GM12874 (cell line): Measurements from ENCODE around the gene ZNF280B.

Source experiments
- CTCF ChIP-seq: IDR thresholded peaks from 2 replicates; pipeline ENCODE4 v1.5.1; 2011; ENCODE audit warnings: low read depth, mild to moderate bottlenecking, control low read depth, low read length, moderate library complexity; ENCODE audit not compliant: insufficient read depth

The ZNF280B gene

GRCh38 chr22:22454997-22455396, 53.5 kb downstream of the ZNF280B start:
- TF ChIP-seq CTCF = no peak

- no peak for TF ChIP-seq CTCF
Observed at GRCh38 chr22:22452996-22453686, 55.4 kb downstream of the ZNF280B start.

GRCh38 chr22:22452211-22452610, 56.3 kb downstream of the ZNF280B start:
- TF ChIP-seq CTCF = no peak

- TF ChIP-seq CTCF = no peak
Observed at GRCh38 chr22:22450343-22450839, 58.2 kb downstream of the ZNF280B start.

GRCh38 chr22:22449819-22450218, 58.7 kb downstream of the ZNF280B start:
- TF ChIP-seq CTCF = no peak

GRCh38 chr22:22446517-22446916, 62.0 kb downstream of the ZNF280B start:
- TF ChIP-seq CTCF = no peak

- TF ChIP-seq CTCF = no peak
Observed at GRCh38 chr22:22442928-22443709, 65.4 kb downstream of the ZNF280B start.
